HepG2 (cell line): Measurements from ENCODE around the gene SERPINB1. TPM values are rescaled to one million over a fixed set of nuclear protein-coding genes. Genes with fewer than 3 reads are reported as not detected.

Experiments
- ARNT2 ChIP-seq: sonication (generic); formaldehyde crosslinking; IDR thresholded peaks from 2 replicates; pipeline ENCODE4 v1.8.0; 2022; ENCODE audit warnings: mild to moderate bottlenecking, low read depth, missing genetic modification reagents, moderate library complexity
- EZH2 ChIP-seq: conservative IDR thresholded peaks from 2 replicates; pipeline ENCODE4 v1.6.1; 2012; ENCODE audit warnings: mild to moderate bottlenecking, low read depth, low read length, moderate library complexity
- HES4 ChIP-seq: sonication (generic); formaldehyde crosslinking; IDR thresholded peaks from 2 replicates; pipeline ENCODE4 v1.9.0; 2021; ENCODE audit warnings: mild to moderate bottlenecking, missing genetic modification reagents, borderline replicate concordance
- JUN ChIP-seq: sonication (generic); formaldehyde crosslinking; IDR thresholded peaks from 2 replicates; pipeline ENCODE4 v1.4.0; 2020; ENCODE audit warnings: mild to moderate bottlenecking, missing genetic modification reagents
- KAT2B ChIP-seq: fragments of 150-350 bp; IDR thresholded peaks from 2 replicates; pipeline ENCODE4 v1.6.1; 2014; ENCODE audit warnings: low read depth, low read length, borderline replicate concordance
- LRRFIP1 ChIP-seq: sonication (generic); formaldehyde crosslinking; conservative IDR thresholded peaks from 2 replicates; pipeline ENCODE4 v1.4.0; 2020; ENCODE audit warnings: missing genetic modification reagents
- MLLT10 ChIP-seq: sonication (generic); formaldehyde crosslinking; IDR thresholded peaks from 2 replicates; pipeline ENCODE4 v1.4.0; 2020; ENCODE audit warnings: missing genetic modification reagents
- MNT ChIP-seq: fragments of 450-650 bp; IDR thresholded peaks from 2 replicates; pipeline ENCODE4 v1.6.1; 2016
- NCOA2 ChIP-seq: sonication (generic); formaldehyde crosslinking; IDR thresholded peaks from 2 replicates; pipeline ENCODE4 v1.8.0; 2022; ENCODE audit warnings: inconsistent platforms
- PRPF4 ChIP-seq: fragments of 200-400 bp; formaldehyde crosslinking; IDR thresholded peaks from 2 replicates; pipeline ENCODE4 v1.6.1; 2016; ENCODE audit warnings: low read length, low read depth; ENCODE audit not compliant: poor library complexity, severe bottlenecking
- SMC3 ChIP-seq: IDR thresholded peaks from 2 replicates; pipeline ENCODE4 v1.6.1; 2011; ENCODE audit warnings: low read length, improper control_type of control experiment
- TRIM24 ChIP-seq: sonication (generic); formaldehyde crosslinking; IDR thresholded peaks from 2 replicates; pipeline ENCODE4 v1.8.0; 2022; ENCODE audit warnings: mild to moderate bottlenecking, missing genetic modification reagents
- ZBTB3 ChIP-seq: sonication (generic); formaldehyde crosslinking; IDR thresholded peaks from 2 replicates; pipeline ENCODE4 v1.4.0; 2020; ENCODE audit warnings: low read depth, mild to moderate bottlenecking, moderate library complexity, missing genetic modification reagents, borderline replicate concordance
- ZBTB42 ChIP-seq: sonication (generic); formaldehyde crosslinking; IDR thresholded peaks from 2 replicates; pipeline ENCODE4 v1.5.0; 2020; ENCODE audit warnings: mild to moderate bottlenecking, missing genetic modification reagents
- ZEB1 ChIP-seq: IDR thresholded peaks from 2 replicates; pipeline ENCODE4 v1.6.1; 2012; ENCODE audit warnings: mild to moderate bottlenecking, low read depth, inconsistent platforms; ENCODE audit not compliant: insufficient replicate concordance
- ZMYM2 ChIP-seq: sonication (generic); formaldehyde crosslinking; IDR thresholded peaks from 2 replicates; pipeline ENCODE4 v1.8.0; 2022; ENCODE audit warnings: mild to moderate bottlenecking, missing genetic modification reagents
- ZNF12 ChIP-seq: sonication (generic); formaldehyde crosslinking; IDR thresholded peaks from 2 replicates; pipeline ENCODE4 v1.5.0; 2020; ENCODE audit warnings: missing genetic modification reagents
- ZNF207 ChIP-seq: fragments of 450-650 bp; IDR thresholded peaks from 2 replicates; pipeline ENCODE4 v1.6.1; 2016; ENCODE audit warnings: antibody characterized with exemption, borderline replicate concordance
- ZNF24 ChIP-seq: fragments of 450-650 bp; IDR thresholded peaks from 2 replicates; pipeline ENCODE4 v1.6.1; 2017; ENCODE audit warnings: antibody characterized with exemption, mild to moderate bottlenecking
- ZNF546 ChIP-seq: sonication (generic); formaldehyde crosslinking; conservative IDR thresholded peaks from 2 replicates; pipeline ENCODE4 v1.8.1; 2023; ENCODE audit warnings: mild to moderate bottlenecking, missing genetic modification reagents
- ZNF674 ChIP-seq: sonication (generic); formaldehyde crosslinking; IDR thresholded peaks from 2 replicates; pipeline ENCODE4 v1.5.0; 2020; ENCODE audit warnings: low read depth, mild to moderate bottlenecking, missing genetic modification reagents
- ZNF780A ChIP-seq: sonication (generic); formaldehyde crosslinking; IDR thresholded peaks from 2 replicates; pipeline ENCODE4 v1.8.0; 2022; ENCODE audit warnings: mild to moderate bottlenecking, missing genetic modification reagents, moderate library complexity
- ZSCAN31 ChIP-seq: sonication (generic); formaldehyde crosslinking; IDR thresholded peaks from 2 replicates; pipeline ENCODE4 v1.5.0; 2020; ENCODE audit warnings: low read depth, mild to moderate bottlenecking, missing genetic modification reagents
- polyA plus RNA-seq, 8 experiments: library from polyadenylated mRNA; depleted of rRNA in 3 of 8; stranded (reverse) in 7 of 8; unstranded in 1 of 8; fragments of >200 nt; fragmentation: Illumina TruSeq in 4 of 8; extraction: Trizol in 4 of 8; gene quantifications; 2 replicates each; pipeline versions ENCODE4 v1.2.1 to v1.2.3, GENCODE V29; 2011 to 2016; ENCODE audit warnings: low read depth in 4 of 8, missing spikeins in 1 of 8, mixed read lengths in 1 of 8; ENCODE audit not compliant: insufficient read depth in 1 of 8
- total RNA-seq, 5 experiments: library from RNA; depleted of rRNA; stranded (reverse); fragments of >200 nt; fragmentation: Illumina TruSeq; extraction: Trizol; gene quantifications; 2 replicates each; pipeline ENCODE4 v1.2.3, GENCODE V29; 2016; ENCODE audit warnings: low read depth in 1 of 5
- TF ChIP-seq, protein P1 (sequence below): sonication (generic); formaldehyde crosslinking; IDR thresholded peaks from 2 replicates; pipeline ENCODE4 v1.4.0; 2020; ENCODE audit warnings: missing genetic modification reagents

SERPINB1 gene
- total and polyA plus RNA-seq, 2 of the 13 experiments (the other 11 are each of a cell fraction or from before 2014, with no cell fraction given) = 41.4 to 60.5 TPM

DNA sequence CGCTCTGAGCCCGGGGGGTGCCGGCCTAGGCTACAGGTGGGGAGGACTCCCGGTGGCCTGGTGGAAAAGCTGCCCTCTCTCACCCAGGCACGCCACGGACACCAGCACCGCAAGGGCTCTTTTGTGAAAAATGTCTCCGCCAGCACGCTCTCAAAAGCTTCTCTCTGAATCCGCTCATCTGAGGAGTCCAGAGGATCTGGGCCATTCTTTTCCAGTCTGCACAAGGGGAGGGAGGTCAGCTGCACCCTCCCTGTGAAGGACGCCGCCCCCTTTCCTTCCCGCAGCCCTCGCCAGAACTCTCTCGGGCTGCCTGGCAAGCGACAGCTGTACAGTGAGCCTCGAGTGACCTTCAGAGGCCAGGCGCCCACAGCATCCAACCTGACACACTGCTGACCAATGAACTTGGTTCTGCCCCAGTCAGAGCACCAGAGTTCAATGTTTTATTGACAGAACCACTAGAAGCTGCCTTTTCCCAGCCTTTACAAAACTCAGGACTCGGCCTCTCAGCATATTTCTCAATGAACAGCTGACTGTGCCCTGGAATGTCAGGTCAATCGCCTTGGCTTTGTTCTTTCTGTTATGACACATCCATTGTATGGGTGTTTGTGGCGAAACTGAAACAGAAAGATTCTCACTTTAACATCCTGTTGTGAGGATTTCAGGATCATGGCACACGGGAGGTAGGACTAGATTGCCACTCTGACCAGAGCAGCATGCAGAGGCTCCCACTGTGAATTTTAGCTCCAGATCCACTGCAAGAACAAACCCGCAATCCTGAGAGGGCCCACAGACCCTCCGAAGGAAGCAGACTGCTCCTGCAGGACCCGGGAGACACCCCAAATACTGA lies 34.8 kb upstream of the SERPINB1 start (continued):
- peak; percentile 45; the same call in 1 of the 2 replicates for TF ChIP-seq MNT
- no peak for TF ChIP-seq EZH2
- peak; percentile 27; the same call in 1 of the 2 replicates for TF ChIP-seq ZBTB3
- peak; percentile 48; the same call in 1 of the 2 replicates for TF ChIP-seq ZNF674 (CRISPR knock-in tag)
- TF ChIP-seq, protein P1, sequence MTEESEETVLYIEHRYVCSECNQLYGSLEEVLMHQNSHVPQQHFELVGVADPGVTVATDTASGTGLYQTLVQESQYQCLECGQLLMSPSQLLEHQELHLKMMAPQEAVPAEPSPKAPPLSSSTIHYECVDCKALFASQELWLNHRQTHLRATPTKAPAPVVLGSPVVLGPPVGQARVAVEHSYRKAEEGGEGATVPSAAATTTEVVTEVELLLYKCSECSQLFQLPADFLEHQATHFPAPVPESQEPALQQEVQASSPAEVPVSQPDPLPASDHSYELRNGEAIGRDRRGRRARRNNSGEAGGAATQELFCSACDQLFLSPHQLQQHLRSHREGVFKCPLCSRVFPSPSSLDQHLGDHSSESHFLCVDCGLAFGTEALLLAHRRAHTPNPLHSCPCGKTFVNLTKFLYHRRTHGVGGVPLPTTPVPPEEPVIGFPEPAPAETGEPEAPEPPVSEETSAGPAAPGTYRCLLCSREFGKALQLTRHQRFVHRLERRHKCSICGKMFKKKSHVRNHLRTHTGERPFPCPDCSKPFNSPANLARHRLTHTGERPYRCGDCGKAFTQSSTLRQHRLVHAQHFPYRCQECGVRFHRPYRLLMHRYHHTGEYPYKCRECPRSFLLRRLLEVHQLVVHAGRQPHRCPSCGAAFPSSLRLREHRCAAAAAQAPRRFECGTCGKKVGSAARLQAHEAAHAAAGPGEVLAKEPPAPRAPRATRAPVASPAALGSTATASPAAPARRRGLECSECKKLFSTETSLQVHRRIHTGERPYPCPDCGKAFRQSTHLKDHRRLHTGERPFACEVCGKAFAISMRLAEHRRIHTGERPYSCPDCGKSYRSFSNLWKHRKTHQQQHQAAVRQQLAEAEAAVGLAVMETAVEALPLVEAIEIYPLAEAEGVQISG (CRISPR knock-in tag) = peak; percentile 92; the same call in 1 of the 2 replicates
- peak; percentile 64; the same call in 1 of the 2 replicates for TF ChIP-seq TRIM24 (CRISPR knock-in tag)
- TF ChIP-seq ZSCAN31 = peak; percentile 98
- TF ChIP-seq ZMYM2 (CRISPR knock-in tag) = peak; percentile 78
- no peak for TF ChIP-seq MLLT10 (CRISPR knock-in tag)
- TF ChIP-seq ZNF12 (CRISPR knock-in tag) = peak; percentile 98
- peak; percentile 95 for TF ChIP-seq NCOA2 (CRISPR knock-in tag)
- TF ChIP-seq ZNF780A (CRISPR knock-in tag) = peak; percentile 41; the same call in 1 of the 2 replicates
- TF ChIP-seq ARNT2 (CRISPR knock-in tag) = no peak; the same call in none of the 2 replicates
- TF ChIP-seq HES4 = no peak
- peak; percentile 97 for TF ChIP-seq JUN (CRISPR knock-in tag)
- TF ChIP-seq PRPF4 = no peak
- no peak for TF ChIP-seq KAT2B
- TF ChIP-seq SMC3 = peak; percentile 58; the same call in 1 of the 2 replicates
- peak; percentile 96 for TF ChIP-seq ZEB1
- TF ChIP-seq ZBTB42 = no peak
- no peak for TF ChIP-seq ZNF546 (CRISPR knock-in tag)
- TF ChIP-seq LRRFIP1 (CRISPR knock-in tag) = no peak; the same call in 1 of the 2 replicates
- peak; percentile 52 for TF ChIP-seq ZNF24
- no peak for TF ChIP-seq ZNF207
